Measurements from ENCODE around the gene CELSR2. TPM values are rescaled to one million over a fixed set of nuclear protein-coding genes. Genes with fewer than 3 reads are reported as not detected.

The CELSR2 gene
- polyA plus RNA-seq, 3 donors = 0.03 to 0.97 (median 0.04) TPM

GRCh38 chr1:109239047-109239408, 10.3 kb upstream of the CELSR2 start:
- H3K9me3 Mint-ChIP-seq = peaks cover 0 to 4% (median 0%) of the 10 kb centered on the region in 7 donors
- H3K27me3 Mint-ChIP-seq (ENCODE audit: low read depth in 3 of 3) = peaks cover 26 to 36% (median 27%) of the 10 kb centered on the region in 3 donors
- peaks cover 3% of the 10 kb centered on the region for H4K20me1 ChIP-seq (ENCODE audit: insufficient read depth, low read length)
- no peak overlapping the region for H3K4me2 ChIP-seq (replicated peaks; ENCODE audit: extremely low read depth, low read length, poor library complexity, severe bottlenecking)
- 100% methylated on average over 3 of the region's 5 CpGs for WGBS (ENCODE audit: insufficient coverage)
- peaks cover 10% of the 10 kb centered on the region for H3K4me1 Mint-ChIP-seq
- intact Hi-C loops (cut with micrococcal nuclease) = no loop called here
- H3K27me3 ChIP-seq (ENCODE audit: control insufficient read depth in 2 of 2, insufficient read depth in 2 of 2, low read length in 2 of 2) = peaks cover 7 to 24% of the 10 kb centered on the region in 2 donors
- H3K36me3 ChIP-seq (replicated peaks in 1 of 2; ENCODE audit: control insufficient read depth in 1 of 2, insufficient read depth in 2 of 2, low read length in 2 of 2) = peaks cover 46 to 55% of the 10 kb centered on the region in 2 donors
- no peak overlapping the region for H3K9ac ChIP-seq (ENCODE audit: insufficient read depth, low read length, poor library complexity, severe bottlenecking)
- H3K27ac Mint-ChIP-seq = no peak overlapping the region
- H3K9me3 ChIP-seq (replicated peaks in 1 of 2; ENCODE audit: control insufficient read depth in 1 of 2, insufficient read depth in 1 of 2, low read length in 2 of 2) = no peaks in the 10 kb centered on the region
- H3K4me1 ChIP-seq (ENCODE audit: control insufficient read depth in 1 of 2, insufficient read depth in 2 of 2, low read length in 2 of 2) = no peaks in the 10 kb centered on the region
- no peak for DNase-seq
- H3K4me3 Mint-ChIP-seq = no peak overlapping the region
- no peak overlapping the region for H3K27ac ChIP-seq (ENCODE audit: low read depth in 1 of 2, low read length in 2 of 2)
- no peak for TF ChIP-seq CTCF (IDR thresholded peaks at IDR 0.05)
- no peaks in the 10 kb centered on the region for H3K79me2 ChIP-seq (ENCODE audit: insufficient read depth, low read length)
- peaks cover 49 to 51% of the 10 kb centered on the region in 2 donors for H3K36me3 Mint-ChIP-seq
- H3K4me3 ChIP-seq (replicated peaks in 1 of 3; ENCODE audit: low read depth in 2 of 3, low read length in 3 of 3) = no peak overlapping the region
- H2AFZ ChIP-seq (ENCODE audit: insufficient read depth, low read depth, low read length, poor library complexity, severe bottlenecking) = no peak overlapping the region

DNA sequence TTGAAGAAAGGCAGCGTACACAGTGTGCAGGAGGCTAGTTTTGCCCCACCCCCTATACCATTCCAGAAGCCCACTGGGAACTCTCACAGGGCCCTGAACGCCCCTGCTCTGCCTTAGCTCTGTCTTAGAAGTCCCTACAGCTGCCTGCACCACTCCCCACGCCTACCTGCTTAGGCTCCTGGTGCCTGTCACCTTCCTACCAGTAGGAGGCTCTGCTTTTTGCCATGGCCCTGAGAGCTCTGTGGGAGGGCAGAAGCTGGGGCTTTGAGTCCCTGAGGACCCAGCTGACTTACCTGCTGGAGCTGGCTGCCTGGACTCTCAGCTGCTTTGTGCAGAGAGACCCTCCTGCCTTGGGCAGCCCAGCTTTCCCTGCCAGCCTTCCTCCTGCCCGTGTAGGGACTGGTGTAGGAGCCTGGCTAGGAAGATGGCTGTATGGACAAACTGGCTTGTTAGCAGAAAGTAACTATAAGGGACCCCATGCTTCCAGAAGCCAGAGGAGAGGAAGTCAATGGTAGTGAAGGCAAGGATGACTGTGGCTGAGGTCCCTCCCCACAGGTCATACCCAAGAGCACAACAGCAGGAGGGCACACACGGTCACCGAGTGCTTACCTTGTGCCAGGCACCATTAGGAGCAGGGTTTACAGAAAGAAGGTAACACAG, 9.8 kb upstream of the CELSR2 start:
- Histone ChIP-seq H4K20me1 (ENCODE audit: insufficient read depth, low read length) (peaks cover 3% of the 10 kb centered on the region), H3K4me3 (replicated peaks in 1 of 3; ENCODE audit: low read depth in 2 of 3, low read length in 3 of 3) (no peak overlapping the region), H3K79me2 (ENCODE audit: insufficient read depth, low read length) (no peaks in the 10 kb centered on the region), H2AFZ (ENCODE audit: insufficient read depth, low read depth, low read length, poor library complexity, severe bottlenecking) (no peak overlapping the region), H3K9me3 (replicated peaks in 1 of 2; ENCODE audit: control insufficient read depth in 1 of 2, insufficient read depth in 1 of 2, low read length in 2 of 2) (no peaks in the 10 kb centered on the region), H3K27me3 (ENCODE audit: control insufficient read depth in 2 of 2, insufficient read depth in 2 of 2, low read length in 2 of 2) (peaks cover 7 to 24% of the 10 kb centered on the region in 2 donors), H3K9ac (ENCODE audit: insufficient read depth, low read length, poor library complexity, severe bottlenecking) (no peak overlapping the region), H3K4me2 (replicated peaks; ENCODE audit: extremely low read depth, low read length, poor library complexity, severe bottlenecking) (no peak overlapping the region), H3K4me1 (ENCODE audit: control insufficient read depth in 1 of 2, insufficient read depth in 2 of 2, low read length in 2 of 2) (no peaks in the 10 kb centered on the region), H3K36me3 (replicated peaks in 1 of 2; ENCODE audit: control insufficient read depth in 1 of 2, insufficient read depth in 2 of 2, low read length in 2 of 2) (peaks cover 42 to 50% of the 10 kb centered on the region in 2 donors), H3K27ac (ENCODE audit: low read depth in 1 of 2, low read length in 2 of 2) (no peak overlapping the region)
- Mint-ChIP-seq H3K4me3 (no peak overlapping the region), H3K27me3 (ENCODE audit: low read depth in 3 of 3) (peaks cover 26 to 37% (median 31%) of the 10 kb centered on the region in 3 donors), H3K4me1 (peaks cover 10% of the 10 kb centered on the region), H3K9me3 (peaks cover 0 to 4% (median 0%) of the 10 kb centered on the region in 7 donors), H3K36me3 (peaks cover 44 to 47% of the 10 kb centered on the region in 2 donors), H3K27ac (peak overlapping the region in 1 of 7 donors; percentile 26)
- intact Hi-C loops (cut with micrococcal nuclease) = no loop called here
- DNase-seq = no peak
- peak; percentile 57 for TF ChIP-seq CTCF (IDR thresholded peaks at IDR 0.05)
- WGBS (ENCODE audit: insufficient coverage) = 89% methylated on average over 3 of the region's 6 CpGs

All from CD14-positive monocyte (primary cell).